Measurements from ENCODE around the gene NMUR1.
A peak's percentile ranks its signal among the peaks of the same experiment; 100 is the strongest.

Gene NMUR1

DNA sequence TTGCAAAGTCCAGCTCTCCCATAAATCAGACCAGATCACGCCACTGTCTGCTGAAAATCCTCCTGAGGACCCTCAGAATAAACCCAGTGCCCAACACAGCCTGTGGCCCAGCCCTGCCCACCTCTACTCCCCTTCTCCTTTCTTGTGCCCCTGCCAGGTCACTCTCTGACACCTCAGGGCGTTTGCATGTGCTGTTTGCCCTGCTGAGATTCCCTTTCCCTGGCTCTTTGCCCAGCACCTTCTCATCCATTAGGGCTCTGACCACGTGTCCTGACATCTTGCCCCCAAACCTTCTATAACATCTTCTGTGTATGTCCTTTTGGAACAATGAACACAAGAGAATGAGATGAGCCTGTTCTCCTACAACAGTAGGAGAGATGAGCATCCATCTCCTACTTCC lies 18.5 kb upstream of the NMUR1 start:
- DNase-seq (ENCODE audit: low read depth) = no peak
- no peak overlapping the region for H3K4me3 ChIP-seq (replicated peaks; ENCODE audit: low read depth, low read length)
- TF ChIP-seq, protein P1, sequence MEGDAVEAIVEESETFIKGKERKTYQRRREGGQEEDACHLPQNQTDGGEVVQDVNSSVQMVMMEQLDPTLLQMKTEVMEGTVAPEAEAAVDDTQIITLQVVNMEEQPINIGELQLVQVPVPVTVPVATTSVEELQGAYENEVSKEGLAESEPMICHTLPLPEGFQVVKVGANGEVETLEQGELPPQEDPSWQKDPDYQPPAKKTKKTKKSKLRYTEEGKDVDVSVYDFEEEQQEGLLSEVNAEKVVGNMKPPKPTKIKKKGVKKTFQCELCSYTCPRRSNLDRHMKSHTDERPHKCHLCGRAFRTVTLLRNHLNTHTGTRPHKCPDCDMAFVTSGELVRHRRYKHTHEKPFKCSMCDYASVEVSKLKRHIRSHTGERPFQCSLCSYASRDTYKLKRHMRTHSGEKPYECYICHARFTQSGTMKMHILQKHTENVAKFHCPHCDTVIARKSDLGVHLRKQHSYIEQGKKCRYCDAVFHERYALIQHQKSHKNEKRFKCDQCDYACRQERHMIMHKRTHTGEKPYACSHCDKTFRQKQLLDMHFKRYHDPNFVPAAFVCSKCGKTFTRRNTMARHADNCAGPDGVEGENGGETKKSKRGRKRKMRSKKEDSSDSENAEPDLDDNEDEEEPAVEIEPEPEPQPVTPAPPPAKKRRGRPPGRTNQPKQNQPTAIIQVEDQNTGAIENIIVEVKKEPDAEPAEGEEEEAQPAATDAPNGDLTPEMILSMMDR (IDR thresholded peaks at IDR 0.05; ENCODE audit: low read length, missing control alignments) = no peak

DNA sequence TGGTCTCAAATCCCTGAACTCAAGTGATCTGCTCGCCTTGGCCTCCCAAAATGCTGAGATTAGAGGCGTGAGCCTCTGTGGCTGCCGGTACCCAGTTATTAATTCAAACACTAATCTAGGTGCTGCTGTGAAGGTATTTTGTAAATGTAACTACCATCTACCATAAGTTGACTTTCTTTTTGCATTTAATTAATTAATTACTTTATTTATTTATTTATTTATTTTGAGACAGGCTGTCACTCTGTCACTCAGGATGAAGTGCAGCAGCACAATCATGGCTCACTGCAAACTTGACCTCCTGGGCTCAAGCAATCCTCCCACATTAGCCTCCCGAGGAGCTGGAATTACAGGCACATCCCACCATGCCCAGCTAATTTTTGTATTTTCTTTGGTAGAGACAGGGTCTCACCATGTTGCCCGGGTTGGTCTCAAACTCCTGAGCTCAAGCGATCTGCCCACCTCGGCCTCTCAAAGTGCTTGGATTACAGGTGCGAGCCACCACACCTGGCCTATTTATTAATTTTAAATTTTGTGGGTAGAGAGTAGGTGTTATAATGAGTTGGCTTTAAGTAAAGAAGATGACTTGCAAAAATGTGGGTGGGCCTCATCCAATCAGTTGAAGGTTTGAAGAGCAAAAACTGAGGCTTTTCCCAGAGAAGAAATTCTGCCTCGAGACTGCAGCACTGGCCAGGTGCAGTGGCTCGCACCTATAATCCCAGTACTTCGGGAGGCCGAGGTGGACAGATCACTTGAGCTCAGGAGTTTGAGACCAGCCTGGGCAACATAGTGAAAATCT lies 17.3 kb upstream of the NMUR1 start:
- no peak overlapping the region for H3K4me3 ChIP-seq (replicated peaks; ENCODE audit: low read depth, low read length)
- TF ChIP-seq, protein P1 (IDR thresholded peaks at IDR 0.05; ENCODE audit: low read length, missing control alignments) = no peak
- DNase-seq (ENCODE audit: low read depth) = no peak

DNA sequence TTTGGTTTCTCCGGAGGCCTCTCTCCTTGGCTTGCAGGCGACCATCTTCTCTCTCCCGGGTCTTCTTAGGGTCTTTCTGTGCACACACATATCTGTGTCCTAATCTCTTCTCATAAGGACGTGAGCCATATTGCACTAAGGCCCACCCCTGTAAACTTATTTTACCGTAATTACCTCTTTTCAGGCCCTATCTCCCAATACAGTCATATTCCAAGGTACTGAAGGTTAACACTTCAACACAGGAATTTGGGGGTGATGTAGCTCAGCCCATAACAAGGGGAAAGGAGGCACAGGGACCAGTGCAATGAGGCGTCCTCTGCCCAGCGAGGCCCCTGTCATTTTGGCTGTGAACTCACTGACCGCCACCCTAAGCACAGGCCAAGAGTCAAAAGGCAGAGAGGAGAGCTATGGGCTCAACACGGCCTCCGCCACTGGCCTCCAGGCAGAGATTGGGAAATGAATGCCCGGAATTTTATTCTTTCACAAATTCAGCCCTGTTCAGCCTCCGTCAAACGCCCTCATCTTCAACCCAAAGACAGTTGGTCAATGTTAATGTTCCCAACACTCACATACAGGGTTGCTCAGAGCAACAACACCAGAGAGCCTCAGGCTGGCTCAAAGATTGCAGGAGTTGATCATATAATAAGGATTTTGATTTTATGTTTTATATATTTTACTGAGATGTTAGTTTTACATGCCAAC lies 15.9 kb upstream of the NMUR1 start:
- H3K4me3 ChIP-seq (replicated peaks; ENCODE audit: low read depth, low read length) = no peak overlapping the region
- TF ChIP-seq, protein P1 (IDR thresholded peaks at IDR 0.05; ENCODE audit: low read length, missing control alignments) = no peak
- no peak for DNase-seq (ENCODE audit: low read depth)

DNA sequence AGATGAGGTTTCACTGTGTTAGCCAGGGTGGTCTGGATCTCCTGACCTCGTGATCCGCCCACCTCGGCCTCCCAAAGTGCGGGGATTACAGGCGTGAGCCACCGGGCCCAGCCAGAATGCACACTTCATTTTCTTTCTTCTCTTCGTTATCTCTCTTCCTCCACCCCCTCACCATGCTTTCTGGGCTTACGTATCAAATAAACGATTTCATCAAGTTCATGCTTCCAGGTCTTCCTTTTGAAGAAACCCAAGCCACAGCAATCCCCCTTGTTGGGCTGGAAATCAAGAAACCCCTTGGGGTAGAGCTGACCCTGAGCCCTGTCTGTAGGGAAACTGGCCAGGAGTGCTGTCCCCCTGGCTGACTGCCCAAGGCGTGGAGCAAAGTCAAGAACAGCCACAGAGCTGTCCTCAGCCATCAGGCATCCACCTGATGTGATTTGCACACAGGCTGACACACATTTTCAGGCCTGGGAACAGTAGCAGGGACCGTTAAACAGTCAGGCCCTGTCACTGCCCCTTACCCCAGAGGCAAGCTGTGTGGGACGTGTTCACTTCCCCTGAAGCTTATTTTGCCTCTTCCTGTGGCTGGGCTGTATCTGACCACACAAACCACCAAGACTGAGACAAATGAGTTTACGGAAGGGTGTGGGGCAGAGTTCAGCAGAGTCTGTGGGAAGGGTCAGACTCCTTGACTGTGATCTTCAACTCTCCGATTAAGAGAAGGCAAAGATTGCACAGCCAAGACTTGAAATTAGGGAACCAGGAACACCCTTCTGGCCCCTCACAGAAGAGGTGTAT lies 15.1 kb upstream of the NMUR1 start:
- peak; percentile 78 for DNase-seq (ENCODE audit: low read depth)
- TF ChIP-seq, protein P1 (IDR thresholded peaks at IDR 0.05; ENCODE audit: low read length, missing control alignments) = no peak
- H3K4me3 ChIP-seq (replicated peaks; ENCODE audit: low read depth, low read length) = no peak overlapping the region

DNA sequence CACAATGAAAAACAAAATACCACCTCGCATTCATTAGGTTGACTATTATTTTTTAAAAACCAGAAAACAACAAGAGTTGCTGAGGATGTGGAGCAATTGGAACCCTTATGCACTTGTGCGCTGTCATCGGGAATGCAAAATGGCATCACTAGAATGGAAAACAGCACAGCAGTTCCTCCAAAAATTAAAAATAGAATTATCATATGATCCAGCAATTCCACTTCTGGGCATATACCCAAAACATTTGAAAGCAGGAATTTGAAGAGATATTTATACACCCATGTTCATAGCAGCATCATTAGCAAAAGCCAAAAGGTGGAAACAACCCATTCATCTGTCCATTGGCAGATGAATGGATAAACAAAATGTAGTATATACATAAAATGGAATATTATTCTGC lies 11.9 kb upstream of the NMUR1 start:
- H3K4me3 ChIP-seq (replicated peaks; ENCODE audit: low read depth, low read length) = no peak overlapping the region
- TF ChIP-seq, protein P1 (IDR thresholded peaks at IDR 0.05; ENCODE audit: low read length, missing control alignments) = no peak
- DNase-seq (ENCODE audit: low read depth) = peak; percentile 41

DNA sequence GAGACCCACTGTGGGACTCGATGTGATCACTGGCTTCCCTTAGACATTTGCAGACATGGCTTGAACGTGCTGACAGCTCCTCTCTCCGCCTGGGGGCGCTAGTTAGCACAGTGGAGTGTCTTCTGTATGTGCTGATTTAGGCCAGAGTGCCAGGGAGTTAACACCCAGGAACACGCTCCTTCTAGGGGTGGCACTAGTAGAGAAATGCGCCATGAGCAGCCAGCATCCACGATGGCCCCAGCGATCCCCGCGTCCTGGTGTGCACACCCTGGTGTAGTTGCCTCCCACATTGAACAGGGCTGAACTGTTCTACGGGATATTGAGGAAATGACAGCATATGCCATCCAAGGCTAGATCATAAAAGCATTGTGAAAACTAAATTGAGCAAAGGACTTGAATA lies 11.4 kb upstream of the NMUR1 start:
- H3K4me3 ChIP-seq (replicated peaks; ENCODE audit: low read depth, low read length) = no peak overlapping the region
- TF ChIP-seq, protein P1 (IDR thresholded peaks at IDR 0.05; ENCODE audit: low read length, missing control alignments) = peak; percentile 17
- DNase-seq (ENCODE audit: low read depth) = no peak
